ENCODE results near the gene SELENOW.

SELENOW gene

GRCh38 chr19:47826800-47827199 is 48.3 kb downstream of the SELENOW start:
- DNase-seq = no peak

DNA sequence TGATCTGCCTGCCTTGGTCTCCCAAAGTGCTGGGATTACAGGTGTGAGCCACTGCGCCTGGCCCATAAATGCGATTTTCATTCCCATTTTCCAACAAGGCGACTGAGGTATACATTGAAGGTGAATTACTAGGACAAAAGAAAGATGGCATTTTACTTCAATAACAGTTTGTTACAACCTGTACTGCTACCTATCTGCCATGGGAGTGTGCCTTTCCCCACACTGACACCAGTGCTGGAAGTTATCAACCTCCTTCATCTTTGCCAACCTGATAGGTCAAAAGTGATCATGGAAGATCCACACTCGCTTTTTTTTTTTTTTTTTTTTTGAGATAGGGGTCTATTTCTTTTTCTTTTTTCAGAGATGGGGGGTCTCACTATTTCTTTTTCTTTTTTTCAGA is 54.2 kb downstream of the SELENOW start:
- DNase-seq = no peak
